ENCODE data around the gene MYO3B.
"Not testable (repeated sequence)": the region's sequence is repeated elsewhere in the genome, so short reads cannot be mapped to it uniquely, and the experiment has no call there.

Gene MYO3B

DNA sequence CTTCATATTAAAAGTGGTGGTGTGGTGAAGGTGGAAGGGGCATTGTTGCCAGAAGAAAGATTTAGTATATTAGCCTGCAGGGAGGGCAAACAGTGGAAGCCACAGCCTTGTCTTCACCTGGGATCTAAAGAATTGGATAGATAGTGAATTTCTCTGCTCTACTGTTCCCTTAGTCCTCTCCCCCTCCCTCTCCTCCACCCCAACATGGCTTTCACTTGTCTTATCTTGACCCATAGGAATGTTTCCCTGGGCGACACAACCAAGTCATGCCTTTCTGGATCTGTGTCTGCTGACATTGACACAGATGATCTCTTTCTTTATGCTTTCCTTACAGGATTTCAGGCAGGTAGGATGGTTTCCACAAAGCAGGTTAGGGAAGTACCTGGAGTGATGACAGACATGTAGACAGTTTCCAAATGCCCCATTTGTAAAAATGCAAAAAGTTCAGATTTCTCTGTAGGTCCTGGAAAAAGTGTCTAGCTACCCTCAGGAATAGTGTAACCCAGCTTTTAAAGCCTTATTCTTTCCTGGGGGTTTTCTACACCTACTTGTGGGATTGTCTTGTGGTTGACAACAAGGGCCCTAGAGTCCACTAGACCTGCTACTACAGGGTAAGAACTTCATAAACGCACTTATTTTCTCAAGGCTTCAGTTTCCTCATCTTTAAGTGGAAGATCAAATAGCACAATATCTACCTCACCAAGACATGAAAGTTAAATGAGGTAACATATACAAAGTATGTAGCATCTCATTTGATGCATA is 353.0 kb downstream of the MYO3B start:
- DNase-seq (ENCODE audit: low read depth in 4 of 4, low spot score in 1 of 4) = no peak

GRCh38 chr2:170531876-170532275 is 353.9 kb downstream of the MYO3B start:
- no peak for DNase-seq (ENCODE audit: low read depth in 4 of 4, low spot score in 1 of 4)

GRCh38 chr2:170533156-170533555 is 355.2 kb downstream of the MYO3B start:
- DNase-seq (ENCODE audit: low read depth in 4 of 4, low spot score in 1 of 4) = no peak

DNA sequence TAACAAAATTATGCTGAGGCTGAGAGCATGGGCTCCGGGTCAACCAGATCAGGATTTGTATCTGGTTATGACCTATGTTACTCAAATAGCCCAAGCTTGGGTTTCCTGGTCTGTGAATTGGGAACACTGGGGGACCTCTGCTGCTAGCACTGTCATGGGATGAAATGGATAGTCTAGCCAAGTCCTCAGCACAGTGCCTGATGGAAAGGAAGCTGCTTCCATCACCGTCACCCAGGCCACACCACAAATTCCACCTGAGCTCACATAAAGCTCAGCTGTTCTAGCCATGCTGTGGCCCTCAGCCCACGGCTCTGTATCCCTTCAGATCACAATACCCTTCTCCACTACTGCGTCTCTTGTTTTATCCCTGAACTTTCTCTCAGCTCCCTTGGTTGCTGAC is 357.6 kb downstream of the MYO3B start:
- no peak for DNase-seq (ENCODE audit: low read depth in 4 of 4, low spot score in 1 of 4)

DNA sequence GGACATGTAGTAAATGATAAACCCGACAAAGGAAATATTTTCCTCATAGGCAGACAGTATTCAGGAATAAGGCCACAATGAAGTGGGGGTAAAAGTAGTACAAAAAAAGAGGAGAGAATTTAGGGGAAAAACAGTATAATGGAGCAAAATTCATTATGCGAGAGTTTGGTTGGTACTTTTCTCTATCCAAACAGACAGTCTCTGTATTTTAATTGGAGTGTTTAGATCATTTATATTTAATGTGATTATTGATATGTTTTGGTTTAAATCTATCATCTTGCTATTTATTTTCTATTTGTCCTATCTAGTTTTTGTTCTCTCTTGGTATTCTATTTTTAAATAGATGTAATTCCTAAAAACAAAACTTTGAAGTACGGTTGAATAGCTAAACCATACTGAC is 366.9 kb downstream of the MYO3B start:
- DNase-seq (ENCODE audit: low read depth in 4 of 4, low spot score in 1 of 4) = no peak

DNA sequence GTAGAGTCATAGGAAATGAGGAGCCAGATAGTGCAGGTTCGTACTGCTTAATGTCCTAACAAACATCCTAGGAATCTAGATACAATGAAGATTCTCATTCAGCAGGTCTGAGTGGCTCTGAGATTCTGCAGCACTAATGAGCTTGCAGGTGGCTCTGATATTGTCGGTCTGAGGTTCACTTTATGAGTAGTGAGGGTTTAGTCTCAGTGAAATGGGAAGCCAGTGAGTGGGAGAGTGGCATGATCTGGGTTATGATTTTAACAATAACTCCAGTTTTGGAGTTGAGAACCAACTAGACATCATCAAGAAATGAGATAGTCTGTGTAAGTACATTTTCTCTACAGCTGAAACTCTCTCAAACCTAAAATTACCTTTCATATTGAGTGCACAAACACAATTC is 370.4 kb downstream of the MYO3B start:
- DNase-seq (ENCODE audit: low read depth in 4 of 4, low spot score in 1 of 4) = no peak

DNA sequence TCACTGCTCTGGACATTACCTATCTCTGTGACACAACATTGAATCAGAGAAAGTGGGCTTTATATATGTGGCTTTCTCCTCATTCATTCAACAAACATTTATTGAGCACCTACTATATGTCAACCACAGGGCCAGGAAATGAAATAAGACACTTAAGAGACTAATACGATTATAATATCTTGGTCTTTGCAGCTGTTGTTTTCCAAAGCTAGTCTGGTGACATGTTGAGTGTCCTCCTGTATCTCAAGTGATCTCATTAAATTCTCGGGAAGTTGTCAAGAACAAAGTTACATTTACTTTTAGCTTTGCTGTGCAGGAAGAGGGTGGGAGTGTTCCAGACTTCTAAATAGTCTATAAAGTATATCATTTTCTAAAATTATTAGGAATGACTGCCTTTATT is 372.6 kb downstream of the MYO3B start:
- no peak for DNase-seq (ENCODE audit: low read depth in 4 of 4, low spot score in 1 of 4)

DNA sequence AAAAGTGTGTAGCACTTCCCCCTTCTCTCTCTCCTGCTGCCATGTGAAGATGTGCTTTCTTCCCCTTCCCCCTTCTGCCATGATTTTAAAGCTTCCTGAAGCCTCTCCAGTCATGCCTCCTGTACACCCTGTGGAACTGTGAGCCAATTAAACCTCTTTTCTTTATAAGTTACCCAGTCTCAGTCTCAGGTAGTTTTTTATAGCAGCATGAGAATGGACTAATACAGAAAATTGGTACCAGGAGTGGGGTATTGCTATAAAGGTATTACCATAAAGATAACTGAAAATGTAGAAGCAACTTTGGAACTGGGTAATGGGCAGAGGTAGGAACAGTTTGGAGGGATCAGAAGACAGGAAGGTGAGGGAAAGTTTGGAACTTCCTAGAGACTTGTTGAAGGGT is 374.0 kb downstream of the MYO3B start:
- DNase-seq (ENCODE audit: low read depth in 4 of 4, low spot score in 1 of 4) = not testable (repeated sequence)

GRCh38 chr2:170553748-170554147 is 375.8 kb downstream of the MYO3B start:
- no peak for DNase-seq (ENCODE audit: low read depth in 4 of 4, low spot score in 1 of 4)

- DNase-seq (ENCODE audit: low read depth in 4 of 4, low spot score in 1 of 4) = no peak
Measured at GRCh38 chr2:170554278-170554955, 376.5 kb downstream of the MYO3B start.

GRCh38 chr2:170562928-170563327 is 385.0 kb downstream of the MYO3B start:
- no peak for DNase-seq (ENCODE audit: low read depth in 4 of 4, low spot score in 1 of 4)

DNA sequence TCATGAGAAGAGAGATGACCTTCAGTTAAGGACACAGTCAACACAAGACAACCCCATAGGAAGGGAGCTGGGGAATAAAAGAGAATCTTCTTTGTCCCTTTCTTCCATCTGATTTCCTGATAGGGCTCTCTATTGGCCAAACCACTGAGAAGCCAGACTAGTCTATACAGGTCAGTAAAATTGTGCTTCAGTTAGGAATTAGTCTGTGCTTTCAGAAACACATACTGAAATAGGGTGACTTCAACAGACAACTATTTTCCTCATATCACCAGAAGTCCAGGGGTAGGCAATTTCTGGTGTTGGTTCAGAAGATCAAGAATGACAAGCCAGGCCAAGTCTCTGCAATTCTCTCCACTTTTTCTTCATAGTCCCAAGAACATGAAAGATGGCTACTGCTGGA is 385.5 kb downstream of the MYO3B start:
- no peak for DNase-seq (ENCODE audit: low read depth in 4 of 4, low spot score in 1 of 4)

DNA sequence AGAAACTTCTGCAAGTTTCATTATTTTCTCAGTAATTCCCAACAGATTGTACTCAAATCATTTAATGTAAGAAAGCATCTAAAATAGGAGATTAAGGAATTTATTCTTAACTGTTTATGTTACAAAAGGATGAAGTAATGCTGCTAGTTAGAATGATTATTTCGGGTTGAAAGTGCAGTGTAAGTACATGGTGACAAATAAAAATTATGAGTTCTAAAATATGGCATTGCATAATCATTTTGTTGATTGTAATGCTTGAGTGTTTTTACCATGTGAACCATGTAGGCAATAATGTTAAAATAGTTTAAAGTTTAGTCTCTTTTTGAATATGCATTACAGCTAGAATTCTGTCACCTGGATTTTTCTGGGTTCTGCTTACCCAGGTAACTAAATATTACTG is 388.2 kb downstream of the MYO3B start:
- DNase-seq (ENCODE audit: low read depth in 4 of 4, low spot score in 1 of 4) = no peak

GRCh38 chr2:170567429-170567828 is 389.5 kb downstream of the MYO3B start:
- no peak for DNase-seq (ENCODE audit: low read depth in 4 of 4, low spot score in 1 of 4)

- DNase-seq (ENCODE audit: low read depth in 4 of 4, low spot score in 1 of 4) = no peak
Measured at GRCh38 chr2:170568511-170568910, 390.6 kb downstream of the MYO3B start.

- no peak for DNase-seq (ENCODE audit: low read depth in 4 of 4, low spot score in 1 of 4)
Measured at GRCh38 chr2:170571612-170572011, 393.7 kb downstream of the MYO3B start.

- no peak for DNase-seq (ENCODE audit: low read depth in 4 of 4, low spot score in 1 of 4)
Measured at GRCh38 chr2:170573671-170574070, 395.7 kb downstream of the MYO3B start.

DNA sequence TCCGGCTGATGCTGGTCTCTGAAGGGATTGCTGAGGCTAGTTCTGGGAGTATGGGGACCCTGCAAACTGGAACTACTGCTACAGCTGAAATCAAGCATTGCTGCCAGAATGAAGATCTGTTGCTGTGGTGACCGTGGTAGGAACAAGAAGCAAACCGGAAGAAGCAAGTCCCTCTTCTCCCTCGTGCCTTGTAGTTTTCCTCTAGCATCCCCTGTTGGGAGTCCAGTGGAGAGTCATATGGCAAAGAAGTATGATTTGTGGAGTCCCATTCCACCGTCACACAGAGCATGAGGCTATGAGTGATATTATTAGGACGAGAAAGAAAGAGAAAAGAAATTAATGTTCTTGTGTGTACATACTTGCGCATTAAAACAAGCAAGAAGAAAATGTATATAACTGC is 398.3 kb downstream of the MYO3B start:
- no peak for DNase-seq (ENCODE audit: low read depth in 4 of 4, low spot score in 1 of 4)

GRCh38 chr2:170577356-170577755 is 399.4 kb downstream of the MYO3B start:
- no peak for DNase-seq (ENCODE audit: low read depth in 4 of 4, low spot score in 1 of 4)

DNA sequence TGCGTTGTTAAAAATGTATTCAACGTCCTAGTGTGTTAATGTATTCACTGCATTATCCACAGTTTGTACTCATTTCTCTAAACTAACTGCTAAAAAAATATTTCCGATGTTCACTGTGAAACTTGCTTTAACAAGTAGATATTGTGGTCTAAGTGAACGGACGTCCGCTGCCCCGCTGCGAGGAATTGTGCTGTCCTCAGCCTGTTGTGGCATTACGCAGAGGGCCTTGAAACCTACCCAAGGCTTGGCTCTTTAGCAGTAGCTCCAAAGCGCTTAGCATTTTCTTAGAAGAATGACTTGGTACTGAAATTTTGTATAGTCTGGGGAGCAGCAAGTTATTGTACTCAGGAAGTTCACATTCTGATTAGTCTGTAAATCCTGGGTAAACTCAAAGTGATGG is 400.7 kb downstream of the MYO3B start:
- no peak for DNase-seq (ENCODE audit: low read depth in 4 of 4, low spot score in 1 of 4)

DNA sequence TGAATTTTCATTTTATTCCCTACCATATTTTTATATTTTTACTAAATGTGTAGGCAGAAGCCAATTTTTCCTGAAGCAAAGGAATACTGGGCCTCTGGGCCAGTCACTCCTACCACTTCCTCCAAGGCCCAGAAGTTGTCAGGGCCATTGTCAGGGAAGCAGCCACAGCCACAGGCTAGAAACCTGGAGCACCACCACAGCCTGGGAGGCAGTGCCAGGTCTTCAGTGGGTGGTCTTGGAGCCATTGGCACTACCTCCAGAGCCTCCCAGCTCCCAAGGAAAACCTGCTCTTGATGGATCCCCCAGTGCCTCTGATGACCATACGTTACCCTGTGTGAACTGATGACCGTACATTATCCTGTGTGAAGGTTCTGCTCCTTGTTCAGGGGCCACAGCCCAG is 401.6 kb downstream of the MYO3B start:
- no peak for DNase-seq (ENCODE audit: low read depth in 4 of 4, low spot score in 1 of 4)

GRCh38 chr2:170582313-170582712 is 404.4 kb downstream of the MYO3B start:
- no peak for DNase-seq (ENCODE audit: low read depth in 4 of 4, low spot score in 1 of 4)

All from stimulated activated CD4-positive, alpha-beta T cell treated with anti-CD3 and anti-CD28 coated beads, Interleukin-1b, Interleukin-23, amount 100 ng/mL, for 24 hours (primary cell).